Left lung (tissue), 14 donors: Measurements from ENCODE around the gene MAL. TPM values are rescaled to one million over a fixed set of nuclear protein-coding genes. Genes with fewer than 3 reads are reported as not detected.

Experiments
- ATAC-seq: fragments of 200-7000 bp; cut with Tn5 transposase; one replicate; pipeline ENCODE4 v1.9.1; 2020; ENCODE audit warnings: moderate library complexity
- DNase-seq, 4 donors: peaks; one replicate each; pipeline ENCODE4 v3.0.0-alpha.2; 2013 to 2020
- H3K27ac ChIP-seq, 2 donors: fragments of 200-600 bp; sonication (generic) in 1 of 2; one replicate each; pipeline versions ENCODE4 v1.5.0 to v1.8.0; 2020 to 2021
- H3K27me3 ChIP-seq, 2 donors: fragments of 200-600 bp; sonication (generic) in 1 of 2; one replicate each; pipeline versions ENCODE4 v1.5.0 to v1.8.0; 2020 to 2021
- H3K36me3 ChIP-seq, 2 donors: fragments of 200-600 bp; sonication (generic) in 1 of 2; one replicate each; pipeline versions ENCODE4 v1.5.0 to v1.8.0; 2020 to 2021
- H3K4me1 ChIP-seq, 2 donors: fragments of 200-600 bp; one replicate each; pipeline ENCODE4 v1.8.0; 2021
- H3K4me3 ChIP-seq, 2 donors: fragments of 200-600 bp; sonication (generic) in 1 of 2; one replicate each; pipeline versions ENCODE4 v1.5.0 to v1.8.0; 2020 to 2021; ENCODE audit warnings: mild to moderate bottlenecking in 1 of 2
- H3K9me3 ChIP-seq, 2 donors: fragments of 200-600 bp; sonication (generic) in 1 of 2; one replicate each; pipeline versions ENCODE4 v1.5.0 to v1.8.0; 2020 to 2021
- intact Hi-C, 2 donors: fragments of 100-400 bp; cut with DNase I; formaldehyde crosslinking; loops; one replicate each; pipeline versions ENCODE4 v1.11.2 to v1.14.2; 2022
- long read RNA-seq, 12 donors: library from polyadenylated mRNA in 2 of 12; unstranded in 2 of 12; transcript quantifications; one replicate each; pipeline ENCODE4 v2.0.0 and lab custom pipeline, GENCODE V29; 2019 to 2026
- polyA plus RNA-seq, 6 donors: library from polyadenylated mRNA; unstranded; fragments of 120-200 nt; gene quantifications; one replicate each; pipeline ENCODE4 v1.2.1, GENCODE V29; 2013; ENCODE audit not compliant: insufficient read length in 6 of 6
- total RNA-seq, 2 donors: library from RNA; stranded (reverse); fragmentation: NEBNext Ultra II Directional; extraction: Animal tissue kit (Norgen Biotek cat#: 25700); gene quantifications; one replicate each; pipeline ENCODE4 v1.2.1, GENCODE V29; 2021
- TF ChIP-seq, protein P1 (sequence below), 2 donors: fragments of 200-600 bp; sonication (generic) in 1 of 2; IDR thresholded peaks; one replicate each; pipeline versions ENCODE4 v1.5.0 to v1.8.0; 2021; ENCODE audit warnings: antibody characterized with exemption in 2 of 2
- donor health status: DM: no; HTN: yes; CAD: no.
- donor health status: DM: no; HTN: no; CAD: no.

Gene MAL
- total RNA-seq, result 10 to 100 TPM in 1 of 2 donors, 1 to 10 TPM in 1; 1.8 to 13.6 TPM
- polyA plus RNA-seq, result 1 to 10 TPM in 5 of 6 donors, under 1 TPM in 1; 0.76 to 3.7 (median 1.7) TPM
- long read RNA-seq, donor 1, result 0 reads
- long read RNA-seq, donor 2, partial matches to known transcripts, result 0 of 2 reads
- long read RNA-seq, donor 2, other reads (novel, unspliced or antisense), result 0 of 2 reads
- long read RNA-seq, donor 3, partial matches to known transcripts, result 0 of 2 reads
- long read RNA-seq, donor 3, other reads (novel, unspliced or antisense), result 0 of 2 reads
- long read RNA-seq, donor 4, result 0 reads
- long read RNA-seq, donor 5, result 0 reads
- long read RNA-seq, donor 6, result 0 reads
- long read RNA-seq, donor 7, result 0 reads
- long read RNA-seq, donor 8, result 0 reads
- long read RNA-seq, donor 9, result 0 reads
- long read RNA-seq, donor 10, transcript MAL-201 (4 exons, 1,112 nt), result major isoform, 10 of 10 reads
- long read RNA-seq, donor 10, partial matches to known transcripts, result 0 of 10 reads
- long read RNA-seq, donor 10, other reads (novel, unspliced or antisense), result 0 of 10 reads
- long read RNA-seq, donor 11, transcript MAL-201 (4 exons, 1,112 nt), result major isoform, 5 of 5 reads
- long read RNA-seq, donor 11, partial matches to known transcripts, result 0 of 5 reads
- long read RNA-seq, donor 11, other reads (novel, unspliced or antisense), result 0 of 5 reads
- long read RNA-seq, donor 12, partial matches to known transcripts, result 0 of 2 reads
- long read RNA-seq, donor 12, other reads (novel, unspliced or antisense), result 0 of 2 reads

DNA sequence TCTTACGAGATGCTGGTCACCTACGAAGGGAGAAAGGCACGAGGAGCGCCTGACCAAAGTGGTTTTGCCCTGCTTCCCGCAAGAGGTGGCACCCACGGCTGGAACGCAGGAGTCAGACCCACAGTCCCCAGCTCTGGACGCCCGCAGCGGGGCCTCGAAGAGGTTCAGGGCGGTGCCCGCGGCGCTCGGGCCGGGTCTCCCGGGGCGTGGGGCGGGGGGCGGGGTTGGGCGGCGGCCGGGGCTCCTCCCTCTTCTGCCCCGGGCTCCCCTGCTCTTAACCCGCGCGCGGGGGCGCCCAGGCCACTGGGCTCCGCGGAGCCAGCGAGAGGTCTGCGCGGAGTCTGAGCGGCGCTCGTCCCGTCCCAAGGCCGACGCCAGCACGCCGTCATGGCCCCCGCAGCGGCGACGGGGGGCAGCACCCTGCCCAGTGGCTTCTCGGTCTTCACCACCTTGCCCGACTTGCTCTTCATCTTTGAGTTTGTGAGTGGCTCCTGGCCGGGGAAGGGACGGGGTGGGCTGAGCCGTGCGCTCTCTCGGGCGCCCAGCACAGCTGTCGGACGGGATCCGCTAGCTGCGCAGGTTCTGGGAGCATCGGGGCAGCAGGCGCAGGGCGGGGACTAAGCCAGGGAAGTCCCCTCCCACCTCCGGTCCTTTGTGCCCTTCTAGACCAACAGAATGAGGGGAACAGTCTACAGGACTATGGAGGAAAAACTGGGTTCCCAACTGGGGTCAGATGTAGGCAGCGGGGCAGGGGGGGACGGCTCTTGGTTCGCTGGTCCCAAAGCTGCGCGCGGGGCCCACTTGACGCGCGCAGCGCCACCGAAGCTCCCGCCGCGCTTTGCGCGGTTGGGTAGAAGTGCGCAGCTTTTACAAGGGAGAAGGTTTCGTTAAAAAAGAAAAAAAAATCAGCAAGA is at the start of gene MAL:
Gene MAL, plus strand, starts transcription at position 303 of the 914 bp plus-strand sequence. Its CDS starts 85 bp downstream, at position 388.
- intact Hi-C loops, result loop anchor here in 1 of 2 donors (10.0 kb wide), 1 partner anchor 89 kb away; no protein-coding TSS in a partner anchor
- ATAC-seq (peak; percentile 43), DNase-seq (no peak)
- Histone ChIP-seq H3K4me3 (peak within 1 kb of the TSS; percentile 21 to 38), H3K27me3 (peaks cover 33 to 88% of the 10 kb centered on the region in 2 donors), H3K36me3 (no peaks in the 10 kb centered on the region), H3K27ac (peak within 1 kb of the TSS in 1 of 2 donors; percentile 23), H3K4me1 (peaks cover 5 to 14% of the 10 kb centered on the region in 2 donors), H3K9me3 (no peaks in the 10 kb centered on the region)
- TF ChIP-seq, protein P1, sequence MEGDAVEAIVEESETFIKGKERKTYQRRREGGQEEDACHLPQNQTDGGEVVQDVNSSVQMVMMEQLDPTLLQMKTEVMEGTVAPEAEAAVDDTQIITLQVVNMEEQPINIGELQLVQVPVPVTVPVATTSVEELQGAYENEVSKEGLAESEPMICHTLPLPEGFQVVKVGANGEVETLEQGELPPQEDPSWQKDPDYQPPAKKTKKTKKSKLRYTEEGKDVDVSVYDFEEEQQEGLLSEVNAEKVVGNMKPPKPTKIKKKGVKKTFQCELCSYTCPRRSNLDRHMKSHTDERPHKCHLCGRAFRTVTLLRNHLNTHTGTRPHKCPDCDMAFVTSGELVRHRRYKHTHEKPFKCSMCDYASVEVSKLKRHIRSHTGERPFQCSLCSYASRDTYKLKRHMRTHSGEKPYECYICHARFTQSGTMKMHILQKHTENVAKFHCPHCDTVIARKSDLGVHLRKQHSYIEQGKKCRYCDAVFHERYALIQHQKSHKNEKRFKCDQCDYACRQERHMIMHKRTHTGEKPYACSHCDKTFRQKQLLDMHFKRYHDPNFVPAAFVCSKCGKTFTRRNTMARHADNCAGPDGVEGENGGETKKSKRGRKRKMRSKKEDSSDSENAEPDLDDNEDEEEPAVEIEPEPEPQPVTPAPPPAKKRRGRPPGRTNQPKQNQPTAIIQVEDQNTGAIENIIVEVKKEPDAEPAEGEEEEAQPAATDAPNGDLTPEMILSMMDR (IDR thresholded peaks at IDR 0.05), result no peak

DNA sequence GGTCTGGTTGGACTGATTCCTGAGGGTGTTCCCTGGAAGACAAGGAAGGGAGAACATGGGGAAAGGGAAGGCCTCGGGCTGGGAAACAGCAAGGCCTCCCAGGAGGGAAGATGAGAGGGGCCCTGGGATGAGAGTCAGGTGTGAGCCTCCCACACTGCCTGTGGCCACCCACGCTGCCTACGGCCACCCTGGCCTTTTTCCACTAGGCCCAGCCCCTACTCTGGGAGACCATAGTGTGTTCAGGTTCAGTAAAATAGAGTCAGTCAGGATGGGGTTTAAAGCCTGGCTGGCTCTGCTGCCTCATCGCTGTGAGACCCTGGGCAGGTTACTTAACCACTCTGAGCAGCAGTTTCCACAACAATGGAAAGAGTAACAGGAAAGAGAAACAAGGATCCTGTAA is 47.7 kb upstream of the MAL start:
- Histone ChIP-seq H3K36me3 (no peaks in the 10 kb centered on the region), H3K4me1 (no peaks in the 10 kb centered on the region), H3K4me3 (no peak overlapping the region), H3K27ac (no peak overlapping the region), H3K27me3 (peaks cover 0 to 22% of the 10 kb centered on the region in 2 donors), H3K9me3 (no peaks in the 10 kb centered on the region)
- DNase-seq (no peak), ATAC-seq (no peak)
- intact Hi-C loops, result no loop called here
- TF ChIP-seq, protein P1 (IDR thresholded peaks at IDR 0.05), result no peak

DNA sequence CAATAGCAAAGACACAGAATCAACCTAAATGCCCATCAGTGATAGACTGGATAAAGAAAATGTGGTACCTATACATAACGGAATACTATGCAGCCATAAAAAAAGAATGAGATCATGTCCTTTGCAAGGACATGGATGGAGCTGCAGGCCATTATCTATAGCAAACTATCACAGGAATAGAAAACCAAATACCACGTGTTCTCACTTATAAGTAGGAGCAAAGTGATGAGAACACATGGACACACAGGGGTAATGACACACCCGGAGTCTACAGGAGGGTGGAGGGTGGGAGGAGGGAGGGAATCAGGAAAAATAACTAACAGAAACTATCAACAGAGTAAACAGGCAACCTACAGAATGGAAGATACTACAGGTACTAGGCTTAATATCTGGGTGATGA is 46.6 kb upstream of the MAL start:
- H3K27me3 ChIP-seq, result peaks cover 0 to 22% of the 10 kb centered on the region in 2 donors
- H3K9me3 ChIP-seq, result no peaks in the 10 kb centered on the region
- ATAC-seq, result no peak
- TF ChIP-seq, protein P1 (IDR thresholded peaks at IDR 0.05), result no peak
- no peak overlapping the region for H3K27ac ChIP-seq
- H3K36me3 ChIP-seq, result no peaks in the 10 kb centered on the region
- no peak for DNase-seq
- H3K4me3 ChIP-seq, result no peak overlapping the region
- no peaks in the 10 kb centered on the region for H3K4me1 ChIP-seq
- intact Hi-C loops, result no loop called here

DNA sequence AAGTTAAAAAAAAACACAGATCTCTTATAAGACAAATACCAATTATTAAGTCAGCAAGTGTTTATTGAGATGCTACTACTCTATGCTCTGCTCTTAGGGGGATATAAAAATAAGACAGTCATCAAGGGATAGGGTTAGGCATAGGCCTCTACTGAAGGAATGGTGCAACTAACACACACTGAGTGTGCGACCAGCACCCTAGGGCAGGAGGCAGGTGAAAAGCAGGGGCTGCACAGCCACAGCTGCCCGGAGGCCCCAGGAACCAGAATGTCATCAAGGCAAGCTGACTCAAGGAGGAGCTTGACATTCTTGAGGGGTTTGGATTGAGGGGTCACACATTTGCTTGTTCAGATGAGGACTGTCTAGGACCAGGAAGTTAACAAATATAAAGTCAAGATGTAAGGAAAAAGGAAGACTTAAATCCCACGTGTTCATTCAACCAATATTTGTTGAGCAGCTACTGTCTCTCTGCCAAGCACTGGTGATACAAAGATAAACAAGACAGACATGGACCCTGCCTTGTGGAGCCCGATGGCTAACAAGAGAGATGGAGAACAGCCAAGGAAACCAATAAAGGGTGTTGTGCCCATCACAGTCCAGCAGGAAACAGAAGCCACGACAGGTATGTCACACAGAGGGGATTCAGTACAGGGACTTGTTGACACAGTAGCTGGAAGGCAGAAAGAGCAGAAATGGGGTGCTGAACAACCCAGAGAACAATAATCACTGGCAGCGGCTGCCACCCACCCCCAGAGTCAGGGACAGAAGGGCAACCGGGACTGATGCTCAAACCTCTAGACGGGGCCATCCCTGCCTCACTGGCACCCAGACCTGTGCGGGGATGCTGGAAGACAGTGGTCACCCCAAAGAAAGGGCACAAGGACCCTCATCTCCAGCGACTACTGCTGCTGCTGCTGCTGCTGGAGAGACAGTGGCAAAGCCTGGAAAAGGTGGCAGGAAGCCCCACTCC is 45.8 kb upstream of the MAL start:
- DNase-seq, result no peak
- TF ChIP-seq, protein P1 (IDR thresholded peaks at IDR 0.05), result no peak
- Histone ChIP-seq H3K36me3 (no peaks in the 10 kb centered on the region), H3K4me3 (no peak overlapping the region), H3K27me3 (peaks cover 0 to 24% of the 10 kb centered on the region in 2 donors), H3K4me1 (no peaks in the 10 kb centered on the region), H3K9me3 (no peaks in the 10 kb centered on the region), H3K27ac (no peak overlapping the region)
- intact Hi-C loops, result no loop called here
- no peak for ATAC-seq
